Brain microvascular endothelial cell (primary cell): ENCODE measurements around the gene ATXN10.

Experiments used
- DNase-seq: peaks from one replicate; pipeline ENCODE4 v3.0.0-alpha.2; 2020
- H3K27ac ChIP-seq: fragments of 250-450 bp; sonication (Bioruptor Pico); 2 replicates; pipeline ENCODE4 v1.5.1; 2020; ENCODE audit warnings: mild to moderate bottlenecking, moderate library complexity
- H3K27me3 ChIP-seq: fragments of 250-450 bp; sonication (Bioruptor Pico); replicated peaks from 2 replicates; pipeline ENCODE4 v1.5.1; 2020; ENCODE audit warnings: mild to moderate bottlenecking
- H3K36me3 ChIP-seq: fragments of 250-450 bp; sonication (Bioruptor Pico); replicated peaks from 2 replicates; pipeline ENCODE4 v1.5.1; 2020; ENCODE audit warnings: mild to moderate bottlenecking
- H3K4me3 ChIP-seq: 2 replicates; pipeline ENCODE4 v1.5.1; 2011; ENCODE audit warnings: low read depth, mild to moderate bottlenecking, control low read depth, low read length, moderate library complexity
- CTCF ChIP-seq: IDR thresholded peaks from 2 replicates; pipeline ENCODE4 v1.5.1; 2011; ENCODE audit warnings: low read depth, mild to moderate bottlenecking, moderate library complexity, low read length, control low read depth, inconsistent platforms; ENCODE audit errors: missing control alignments
- in situ Hi-C: cut with HindIII; loops from 2 replicates; pipeline ENCODE4 v1.10.0; 2017; ENCODE audit warnings: low sequenced_read_pairs, low pct_ligation_motif_present

ATXN10 gene

GRCh38 chr22:45647532-45648225, 24.0 kb upstream of the ATXN10 start:
- no peak for DNase-seq
- in situ Hi-C loops = no loop called here
- H3K4me3 ChIP-seq = no peak overlapping the region
- H3K36me3 ChIP-seq = no peaks in the 10 kb centered on the region
- TF ChIP-seq CTCF = no peak
- H3K27me3 ChIP-seq = no peaks in the 10 kb centered on the region
- H3K27ac ChIP-seq = no peak overlapping the region

- Histone ChIP-seq H3K36me3 (no peaks in the 10 kb centered on the region), H3K27ac (no peak overlapping the region), H3K4me3 (no peak overlapping the region), H3K27me3 (no peaks in the 10 kb centered on the region)
- in situ Hi-C loops = no loop called here
- no peak for TF ChIP-seq CTCF
- no peak for DNase-seq
Observed at GRCh38 chr22:45648301-45649117, 23.1 kb upstream of the ATXN10 start.

- Histone ChIP-seq H3K4me3 (no peak overlapping the region), H3K27ac (no peak overlapping the region), H3K36me3 (no peaks in the 10 kb centered on the region), H3K27me3 (no peaks in the 10 kb centered on the region)
- in situ Hi-C loops = no loop called here
- no peak for DNase-seq
- TF ChIP-seq CTCF = no peak
Observed at GRCh38 chr22:45649809-45650208, 21.8 kb upstream of the ATXN10 start.

DNA sequence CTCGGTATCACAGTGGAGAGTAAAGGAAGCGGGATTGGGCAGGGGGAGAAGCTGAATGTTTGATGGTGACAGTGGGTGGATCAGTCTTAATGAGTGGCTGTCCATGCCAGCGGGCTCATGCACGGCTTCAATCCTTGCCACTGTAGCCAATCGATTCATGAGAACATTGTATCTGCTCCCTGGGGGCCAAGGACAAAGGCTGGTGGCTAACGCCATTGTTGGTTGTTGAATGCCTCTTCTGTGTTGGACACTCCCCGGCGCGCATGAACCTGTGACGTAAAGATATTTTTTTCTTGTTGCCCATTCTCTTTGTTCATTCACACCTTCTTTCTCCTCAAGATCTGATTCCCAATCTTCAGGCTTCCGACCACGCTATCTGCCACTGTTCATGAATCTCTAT, 20.9 kb upstream of the ATXN10 start:
- no peaks in the 10 kb centered on the region for H3K36me3 ChIP-seq
- TF ChIP-seq CTCF = no peak
- no peak for DNase-seq
- H3K27ac ChIP-seq = no peak overlapping the region
- H3K27me3 ChIP-seq = no peaks in the 10 kb centered on the region
- in situ Hi-C loops = no loop called here
- H3K4me3 ChIP-seq = no peak overlapping the region

- H3K36me3 ChIP-seq = no peaks in the 10 kb centered on the region
- H3K27ac ChIP-seq = no peak overlapping the region
- DNase-seq = no peak
- H3K4me3 ChIP-seq = no peak overlapping the region
- H3K27me3 ChIP-seq = no peaks in the 10 kb centered on the region
- no peak for TF ChIP-seq CTCF
- in situ Hi-C loops = no loop called here
Observed at GRCh38 chr22:45651931-45652528, 19.6 kb upstream of the ATXN10 start.
